IMR-90 (cell line): ENCODE measurements around the gene FBXL4. TPM values are rescaled to one million over a fixed set of nuclear protein-coding genes. Genes with fewer than 3 reads are reported as not detected.

Experiments
- ATAC-seq: fragments of 200-7000 bp; cut with Tn5 transposase; 2 replicates; pipeline ENCODE4 v1.9.1; 2020; ENCODE audit warnings: low read depth, mild to moderate bottlenecking, moderate library complexity
- BruUV-seq: library from RNA; stranded (reverse); fragments of 400-500 nt; replicated peaks from 2 replicates; lab custom pipeline; 2021; lab: Mats Ljungman, UMichigan
- CTCF ChIA-PET: fragments of 300-600 bp; formaldehyde crosslinking; extraction: SDS; loops from one replicate; lab custom pipeline; 2021; ENCODE audit warnings: antibody characterized with exemption; lab: Yijun Ruan, JAX
- POLR2A ChIA-PET: fragments of 300-600 bp; sonication (Branson Sonifier 250); formaldehyde crosslinking; loops from one replicate; lab custom pipeline; 2022; ENCODE audit warnings: antibody characterized with exemption; ENCODE audit not compliant: unreplicated experiment; lab: Charles Lee
- DNase-seq: peaks from one replicate; pipeline ENCODE4 v3.0.0; 2013
- H2AFZ ChIP-seq: replicated peaks from 2 replicates; pipeline ENCODE3; 2013; ENCODE audit warnings: low read length, mild to moderate bottlenecking; ENCODE audit not compliant: poor library complexity
- H2AK5ac ChIP-seq: 2 replicates; pipeline ENCODE4 v1.6.1; 2013; ENCODE audit warnings: low read depth, low read length, inconsistent platforms
- H2AK9ac ChIP-seq: replicated peaks from 2 replicates; pipeline ENCODE3; 2013; ENCODE audit warnings: mild to moderate bottlenecking, low read depth, low read length, moderate library complexity; ENCODE audit not compliant: poor library complexity
- H2BK120ac ChIP-seq: 2 replicates; pipeline ENCODE4 v1.6.1; 2013; ENCODE audit warnings: low read depth, low read length, inconsistent platforms
- H2BK15ac ChIP-seq: 3 replicates; pipeline ENCODE4 v1.6.1; 2013; ENCODE audit warnings: low read depth, low read length, inconsistent platforms
- H2BK20ac ChIP-seq: 2 replicates; pipeline ENCODE4 v1.6.1; 2013; ENCODE audit warnings: low read depth, mild to moderate bottlenecking, inconsistent platforms, low read length, moderate library complexity
- H2BK5ac ChIP-seq: 2 replicates; pipeline ENCODE4 v1.6.1; 2013; ENCODE audit warnings: mild to moderate bottlenecking, low read depth, low read length, inconsistent platforms; ENCODE audit not compliant: poor library complexity, severe bottlenecking
- H3K14ac ChIP-seq: replicated peaks from 2 replicates; pipeline ENCODE4 v1.6.1; 2013; ENCODE audit warnings: low read depth, low read length, inconsistent platforms
- H3K18ac ChIP-seq: 2 replicates; pipeline ENCODE4 v1.6.1; 2013; ENCODE audit warnings: low read depth, low read length, control low read depth
- H3K23ac ChIP-seq: 2 replicates; pipeline ENCODE4 v1.6.1; 2013; ENCODE audit warnings: low read depth, low read length, inconsistent platforms
- H3K27ac ChIP-seq: 2 replicates; pipeline ENCODE4 v1.5.1; 2013; ENCODE audit warnings: mild to moderate bottlenecking, control low read depth, low read length; ENCODE audit not compliant: insufficient read depth
- H3K27me3 ChIP-seq: 2 replicates; pipeline ENCODE4 v1.6.1; 2013; ENCODE audit warnings: low read length; ENCODE audit not compliant: control insufficient read depth, insufficient read depth
- H3K36me3 ChIP-seq: 2 replicates; pipeline ENCODE4 v1.6.1; 2013; ENCODE audit warnings: low read length, mixed read lengths; ENCODE audit not compliant: control insufficient read depth, insufficient read depth
- H3K4ac ChIP-seq: 2 replicates; pipeline ENCODE4 v1.6.1; 2013; ENCODE audit warnings: low read depth, low read length, inconsistent platforms
- H3K4me1 ChIP-seq: 2 replicates; pipeline ENCODE4 v1.6.1; 2013; ENCODE audit warnings: low read length, mixed read lengths; ENCODE audit not compliant: control insufficient read depth, insufficient read depth
- H3K4me2 ChIP-seq: 2 replicates; pipeline ENCODE4 v1.6.1; 2013; ENCODE audit warnings: low read depth, mild to moderate bottlenecking, control low read depth, low read length, moderate library complexity
- H3K4me3 ChIP-seq: 2 replicates; pipeline ENCODE4 v1.5.1; 2013; ENCODE audit warnings: low read depth, mild to moderate bottlenecking, control low read depth, low read length, moderate library complexity; ENCODE audit not compliant: insufficient read depth
- H3K56ac ChIP-seq: 2 replicates; pipeline ENCODE4 v1.6.1; 2013; ENCODE audit warnings: low read length, inconsistent platforms; ENCODE audit not compliant: insufficient read depth; ENCODE audit errors: extremely low read depth
- H3K79me1 ChIP-seq, 2 experiments: 2 replicates each; pipeline ENCODE4 v1.6.1; 2013; ENCODE audit warnings: low read length in 2 of 2, inconsistent platforms in 1 of 2, low read depth in 1 of 2
- H3K9ac ChIP-seq: 2 replicates; pipeline ENCODE4 v1.6.1; 2013; ENCODE audit warnings: low read depth, low read length, control low read depth
- H3K9me1 ChIP-seq: 2 replicates; pipeline ENCODE4 v1.6.1; 2013; ENCODE audit warnings: low read length, inconsistent platforms; ENCODE audit not compliant: insufficient read depth
- H3K9me3 ChIP-seq: 2 replicates; pipeline ENCODE4 v1.6.1; 2013; ENCODE audit warnings: low read length; ENCODE audit not compliant: control insufficient read depth, insufficient read depth
- H4K20me1 ChIP-seq: 2 replicates; pipeline ENCODE4 v1.6.1; 2013; ENCODE audit warnings: low read length, inconsistent platforms; ENCODE audit not compliant: insufficient read depth
- H4K5ac ChIP-seq: 2 replicates; pipeline ENCODE4 v1.6.1; 2013; ENCODE audit warnings: mild to moderate bottlenecking, low read depth, low read length, control low read depth
- H4K8ac ChIP-seq, 2 experiments: 2 replicates each; pipeline ENCODE4 v1.6.1; 2013; ENCODE audit warnings: low read depth in 2 of 2, low read length in 2 of 2, control low read depth in 1 of 2, inconsistent platforms in 1 of 2
- H4K91ac ChIP-seq: 2 replicates; pipeline ENCODE4 v1.6.1; 2013; ENCODE audit warnings: low read depth, low read length, inconsistent platforms; ENCODE audit not compliant: insufficient read depth
- CEBPB ChIP-seq: IDR thresholded peaks from 2 replicates; pipeline ENCODE4 v1.6.1; 2012; ENCODE audit warnings: low read depth, low read length, improper control_type of control experiment
- CHD1 ChIP-seq: IDR thresholded peaks from 2 replicates; pipeline ENCODE4 v1.6.1; 2012; ENCODE audit warnings: low read depth, low read length, improper control_type of control experiment
- CTCF ChIP-seq: conservative IDR thresholded peaks from 2 replicates; pipeline ENCODE4 v1.5.1; 2012; ENCODE audit warnings: mild to moderate bottlenecking, low read depth, low read length, improper control_type of control experiment
- ELK1 ChIP-seq: fragments of 150-350 bp; IDR thresholded peaks from 2 replicates; pipeline ENCODE4 v1.6.1; 2016; ENCODE audit warnings: low read depth, mild to moderate bottlenecking, low read length, moderate library complexity, borderline replicate concordance
- MAFK ChIP-seq: IDR thresholded peaks from 2 replicates; pipeline ENCODE4 v1.6.1; 2012; ENCODE audit warnings: low read depth, low read length, improper control_type of control experiment
- MAZ ChIP-seq: IDR thresholded peaks from 2 replicates; pipeline ENCODE4 v1.6.1; 2012; ENCODE audit warnings: low read depth, mild to moderate bottlenecking, low read length, improper control_type of control experiment, moderate library complexity, borderline replicate concordance
- NFE2L2 ChIP-seq: fragments of 150-350 bp; IDR thresholded peaks from 2 replicates; pipeline ENCODE4 v1.6.1; 2016; ENCODE audit warnings: low read depth, mild to moderate bottlenecking, low read length
- POLR2A ChIP-seq: IDR thresholded peaks from 2 replicates; pipeline ENCODE4 v1.6.1; 2012; ENCODE audit warnings: mild to moderate bottlenecking, low read depth, low read length
- RCOR1 ChIP-seq: IDR thresholded peaks from 2 replicates; pipeline ENCODE4 v1.6.1; 2012; ENCODE audit warnings: mild to moderate bottlenecking, low read length, improper control_type of control experiment; ENCODE audit not compliant: insufficient replicate concordance
- RFX5 ChIP-seq: IDR thresholded peaks from 2 replicates; pipeline ENCODE4 v1.8.0; 2012; ENCODE audit warnings: low read depth, mild to moderate bottlenecking, low read length, moderate library complexity
- USF2 ChIP-seq: fragments of 150-350 bp; IDR thresholded peaks from 2 replicates; pipeline ENCODE4 v1.6.1; 2017; ENCODE audit warnings: mild to moderate bottlenecking, antibody characterized with exemption, low read length, low read depth
- WGBS, 2 experiments: methylation state at CpG; one replicate each; pipeline versions ENCODE4 v1.1.5 to v1.1.7; 2013; ENCODE audit warnings: missing lambda C conversion rate in 2 of 2; ENCODE audit not compliant: insufficient read length in 1 of 2; ENCODE audit errors: extremely low coverage in 2 of 2; 5-methylcytosine and 5-hydroxymethylcytosine counted together
- dilution Hi-C: fragments of 300-500 bp; cut with HindIII; formaldehyde crosslinking; loops from one replicate; pipeline ENCODE4 v1.14.3; 2018; ENCODE audit warnings: low sequenced_read_pairs; ENCODE audit not compliant: unreplicated experiment
- in situ Hi-C: fragments of 300-500 bp; cut with MboI; formaldehyde crosslinking; loops from 3 replicates; pipeline ENCODE4 v1.14.3; 2019; ENCODE audit warnings: low sequenced_read_pairs, inconsistent platforms, mixed read lengths
- intact Hi-C: fragments of 100-400 bp; cut with micrococcal nuclease; formaldehyde crosslinking; loops from 2 replicates; pipeline ENCODE4 v1.10.0; 2022
- polyA plus RNA-seq, 3 experiments: library from polyadenylated mRNA; depleted of rRNA; stranded (reverse); fragments of >200 nt; gene quantifications; 2 replicates each; pipeline ENCODE4 v1.2.3, GENCODE V29; 2012; ENCODE audit warnings: low replicate concordance in 1 of 3
- total RNA-seq: library from RNA; depleted of rRNA; stranded (reverse); fragments of >200 nt; gene quantifications from 2 replicates; pipeline ENCODE4 v1.2.3, GENCODE V29; 2012

Gene FBXL4
- total and polyA plus RNA-seq, 2 of the 4 experiments (the other 2 are of a cell fraction) = 7.8 to 17.6 TPM

GRCh38 chr6:98947411-98948292 is at the start of gene FBXL4 (continued):
- TF ChIP-seq CTCF = no peak
- TF ChIP-seq CHD1 = no peak
- no peak for TF ChIP-seq CEBPB

GRCh38 chr6:98995116-98995515 is 47.4 kb upstream of the FBXL4 start:
- CTCF ChIA-PET = no interaction called here
- no peak for TF ChIP-seq NFE2L2
- TF ChIP-seq MAZ = no peak
- TF ChIP-seq CHD1 = no peak
- TF ChIP-seq RCOR1 = no peak
- no peak for TF ChIP-seq ELK1
- no peak for TF ChIP-seq USF2
- no peak for TF ChIP-seq RFX5
- no peak for TF ChIP-seq POLR2A
- no peak for TF ChIP-seq MAFK

More at GRCh38 chr6:98995116-98995515, 47.4 kb upstream of the FBXL4 start:
- no peak overlapping the region for H3K56ac ChIP-seq
- H2BK15ac ChIP-seq = no peak overlapping the region
- no peak overlapping the region for H3K14ac ChIP-seq
- no peak overlapping the region for H2BK20ac ChIP-seq
- no CpG with 5 or more reads among the region's 1 CpG for WGBS, 2 experiments
- BruUV-seq = no TSS peak
- no peak overlapping the region for H2BK120ac ChIP-seq
- no peak overlapping the region for H2AK5ac ChIP-seq
- no peak overlapping the region for H2AK9ac ChIP-seq
- no peak overlapping the region for H2BK5ac ChIP-seq
- H4K8ac ChIP-seq = no peak overlapping the region
- H3K4me1 ChIP-seq = no peaks in the 10 kb centered on the region
- ATAC-seq = no peak
- H3K27ac ChIP-seq = no peak overlapping the region
- H4K20me1 ChIP-seq = no peaks in the 10 kb centered on the region
- no peaks in the 10 kb centered on the region for H3K36me3 ChIP-seq
- no peak overlapping the region for H4K5ac ChIP-seq
- no peaks in the 10 kb centered on the region; the same call in 1 of the 2 replicates for H3K27me3 ChIP-seq
- H3K23ac ChIP-seq = no peak overlapping the region
- no peak overlapping the region for H2AFZ ChIP-seq
- H4K91ac ChIP-seq = no peak overlapping the region
- H3K9me3 ChIP-seq = no peaks in the 10 kb centered on the region
- no peaks in the 10 kb centered on the region for H3K79me1 ChIP-seq
- dilution Hi-C loops = no loop called here
- no peak overlapping the region for H3K4me3 ChIP-seq
- POLR2A ChIA-PET = no interaction called here
- no peaks in the 10 kb centered on the region for H3K9me1 ChIP-seq
- H3K18ac ChIP-seq = no peak overlapping the region
- H3K9ac ChIP-seq = no peak overlapping the region
- intact Hi-C loops = no loop called here
- H3K4ac ChIP-seq = no peak overlapping the region
- no peak overlapping the region for H3K4me2 ChIP-seq
- DNase-seq = no peak
- in situ Hi-C loops = no loop called here
